GM23338 (cell line): Measurements from ENCODE around the gene MAPK13. TPM values are rescaled to one million over a fixed set of nuclear protein-coding genes. Genes with fewer than 3 reads are reported as not detected.

Source experiments
- ATAC-seq: fragments of 200-7000 bp; cut with Tn5 transposase; 3 replicates; pipeline ENCODE4 v1.9.1; 2020
- DNase-seq: peaks from one replicate; pipeline ENCODE4 v3.0.0-alpha.2; 2015; ENCODE audit warnings: low spot score
- H2AFZ ChIP-seq: fragments of 200-600 bp; sonication (generic); 2 replicates; pipeline ENCODE4 v1.8.0; 2016; ENCODE audit warnings: antibody characterized with exemption, mild to moderate bottlenecking, moderate library complexity
- H3F3A ChIP-seq: fragments of 200-600 bp; sonication (generic); replicated peaks from 2 replicates; pipeline ENCODE4 v1.8.0; 2017; ENCODE audit warnings: antibody characterized with exemption, mixed run types, low read depth
- H3K27ac ChIP-seq: fragments of 200-600 bp; sonication (generic); 2 replicates; pipeline ENCODE4 v1.6.1; 2016; ENCODE audit warnings: low read depth
- H3K27me3 ChIP-seq: fragments of 200-600 bp; sonication (generic); 2 replicates; pipeline ENCODE4 v1.8.0; 2016; ENCODE audit warnings: mild to moderate bottlenecking, mixed run types, moderate library complexity; ENCODE audit not compliant: insufficient read depth
- H3K36me3 ChIP-seq: fragments of 200-600 bp; sonication (generic); 2 replicates; pipeline ENCODE4 v1.8.0; 2016; ENCODE audit warnings: mild to moderate bottlenecking; ENCODE audit not compliant: insufficient read depth
- H3K4me1 ChIP-seq: fragments of 200-600 bp; sonication (generic); 2 replicates; pipeline ENCODE4 v1.8.0; 2016; ENCODE audit warnings: mild to moderate bottlenecking, moderate library complexity; ENCODE audit not compliant: insufficient read depth
- H3K4me2 ChIP-seq: fragments of 200-600 bp; sonication (generic); 2 replicates; pipeline ENCODE4 v1.7.1; 2017; ENCODE audit warnings: mixed run types
- H3K4me3 ChIP-seq: fragments of 200-600 bp; sonication (generic); 2 replicates; pipeline ENCODE4 v1.6.1; 2016; ENCODE audit warnings: mixed run types
- H3K79me2 ChIP-seq: fragments of 200-600 bp; sonication (generic); replicated peaks from 2 replicates; pipeline ENCODE4 v1.8.0; 2017; ENCODE audit warnings: mild to moderate bottlenecking; ENCODE audit not compliant: insufficient read depth
- H3K9me2 ChIP-seq: fragments of 200-600 bp; sonication (generic); 2 replicates; pipeline ENCODE4 v1.8.0; 2017; ENCODE audit not compliant: insufficient read depth
- H4K20me1 ChIP-seq: fragments of 200-600 bp; sonication (generic); replicated peaks from 2 replicates; pipeline ENCODE4 v1.8.0; 2017; ENCODE audit warnings: mild to moderate bottlenecking; ENCODE audit not compliant: insufficient read depth
- H3K27ac Mint-ChIP-seq: 2 replicates; pipeline ENCODE4 v1.8.0; 2020; ENCODE audit warnings: inconsistent platforms, mild to moderate bottlenecking, moderate library complexity, mixed read lengths
- H3K27me3 Mint-ChIP-seq: 3 replicates; pipeline ENCODE4 v1.8.0; 2022; ENCODE audit warnings: low read depth, mild to moderate bottlenecking, moderate library complexity, mixed read lengths, inconsistent platforms; ENCODE audit not compliant: insufficient read depth, poor library complexity
- H3K36me3 Mint-ChIP-seq: 3 replicates; pipeline ENCODE4 v1.8.0; 2021; ENCODE audit warnings: low read depth, mild to moderate bottlenecking, inconsistent platforms, moderate library complexity, mixed read lengths
- H3K4me1 Mint-ChIP-seq: 3 replicates; pipeline ENCODE4 v1.8.0; 2020; ENCODE audit warnings: mild to moderate bottlenecking, inconsistent platforms, mixed read lengths
- H3K4me3 Mint-ChIP-seq: 3 replicates; pipeline ENCODE4 v1.8.0; 2021; ENCODE audit warnings: moderate library complexity, mild to moderate bottlenecking, inconsistent platforms, mixed read lengths
- H3K9me3 Mint-ChIP-seq: 3 replicates; pipeline ENCODE4 v1.8.0; 2020; ENCODE audit warnings: moderate library complexity, mild to moderate bottlenecking, inconsistent platforms, mixed read lengths
- CREB1 ChIP-seq: fragments of 250-450 bp; sonication (Bioruptor Pico); IDR thresholded peaks from 2 replicates; pipeline ENCODE4 v1.5.0; 2020; ENCODE audit warnings: low read depth, mild to moderate bottlenecking, moderate library complexity
- EZH2 ChIP-seq: fragments of 200-600 bp; sonication (generic); IDR thresholded peaks from one replicate; pipeline ENCODE4 v1.8.0; 2017; ENCODE audit warnings: antibody characterized with exemption, mild to moderate bottlenecking, low read depth; ENCODE audit not compliant: unreplicated experiment
- EZH2phosphoT487 ChIP-seq: fragments of 200-600 bp; sonication (generic); IDR thresholded peaks from one replicate; pipeline ENCODE4 v1.8.1; 2018; ENCODE audit warnings: antibody characterized with exemption; ENCODE audit not compliant: unreplicated experiment
- JUNB ChIP-seq: IDR thresholded peaks from one replicate; pipeline ENCODE4 v1.6.1; 2016; ENCODE audit warnings: antibody characterized with exemption; ENCODE audit not compliant: unreplicated experiment
- NANOG ChIP-seq: IDR thresholded peaks from 2 replicates; pipeline ENCODE4 v1.6.1; 2016; ENCODE audit warnings: antibody characterized with exemption, borderline replicate concordance
- POLR2AphosphoS5 ChIP-seq: IDR thresholded peaks from 2 replicates; pipeline ENCODE4 v1.6.1; 2016; ENCODE audit warnings: antibody characterized with exemption, low read depth
- ZNF114 ChIP-seq: fragments of 250-450 bp; sonication (Bioruptor Pico); IDR thresholded peaks from 2 replicates; pipeline ENCODE4 v1.5.0; 2020; ENCODE audit warnings: mild to moderate bottlenecking, moderate library complexity
- polyA plus RNA-seq: library from polyadenylated mRNA; unstranded; fragments of >200 nt; fragmentation: Nextera tagmentation; extraction: Ambion mirVana; gene quantifications from 2 replicates; pipeline ENCODE4 v1.2.1, GENCODE V29; 2016
- total RNA-seq: library from RNA; depleted of rRNA; stranded (reverse); fragments of >200 nt; shearing (Covaris generic); gene quantifications from 2 replicates; pipeline ENCODE4 v1.2.3, GENCODE V29; 2014
- TF ChIP-seq, protein P1 (sequence below): fragments of 250-450 bp; sonication (Bioruptor Pico); IDR thresholded peaks from 2 replicates; pipeline ENCODE4 v1.5.0; 2020; ENCODE audit warnings: mild to moderate bottlenecking, moderate library complexity
- TF ChIP-seq, protein P2 (sequence below): IDR thresholded peaks from one replicate; pipeline ENCODE4 v1.6.1; 2018; ENCODE audit warnings: antibody characterized with exemption; ENCODE audit not compliant: unreplicated experiment
- TF ChIP-seq, protein P3 (sequence below), 2 experiments: fragments of 200-600 bp in 1 of 2; sonication (generic) in 1 of 2; conservative IDR thresholded peaks; 2 replicates each; pipeline versions ENCODE4 v1.5.1 to v1.6.1; 2016 to 2017; ENCODE audit warnings: antibody characterized with exemption in 2 of 2, low read depth in 2 of 2, mild to moderate bottlenecking in 2 of 2, moderate library complexity in 1 of 2

The MAPK13 gene
- total and polyA plus RNA-seq, 2 experiments from 2014 or later: 6.3 to 12.3 TPM

DNA sequence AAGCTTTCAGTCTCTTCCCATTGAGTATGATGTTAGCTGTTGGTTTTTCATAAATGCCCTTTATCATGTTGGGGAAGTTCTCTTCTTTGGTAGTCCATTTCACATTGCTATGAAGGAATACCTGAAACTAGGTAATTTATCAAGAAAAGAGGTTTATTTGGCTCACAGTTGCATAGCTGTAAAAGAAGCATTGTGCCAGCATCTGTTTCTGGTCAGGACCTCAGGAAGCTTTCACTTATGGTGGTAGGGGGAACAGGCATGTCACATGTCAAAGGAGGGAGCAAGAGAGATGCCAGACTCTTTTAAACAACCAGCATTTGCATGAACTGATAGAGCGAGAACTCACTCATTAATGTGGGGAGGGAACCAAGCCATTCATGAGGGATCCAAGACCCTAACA lies 48.0 kb upstream of the MAPK13 start:
- Mint-ChIP-seq H3K9me3 (peaks cover 13% of the 10 kb centered on the region; the same call in 2 of the 3 replicates), H3K36me3 (peaks cover 73% of the 10 kb centered on the region), H3K4me1 (no peaks in the 10 kb centered on the region), H3K27me3 (peaks cover 6% of the 10 kb centered on the region), H3K27ac (no peak overlapping the region), H3K4me3 (no peak overlapping the region)
- no peak for TF ChIP-seq POLR2AphosphoS5
- no peak for TF ChIP-seq EZH2phosphoT487
- TF ChIP-seq CREB1: no peak
- TF ChIP-seq EZH2: no peak
- TF ChIP-seq, protein P1, sequence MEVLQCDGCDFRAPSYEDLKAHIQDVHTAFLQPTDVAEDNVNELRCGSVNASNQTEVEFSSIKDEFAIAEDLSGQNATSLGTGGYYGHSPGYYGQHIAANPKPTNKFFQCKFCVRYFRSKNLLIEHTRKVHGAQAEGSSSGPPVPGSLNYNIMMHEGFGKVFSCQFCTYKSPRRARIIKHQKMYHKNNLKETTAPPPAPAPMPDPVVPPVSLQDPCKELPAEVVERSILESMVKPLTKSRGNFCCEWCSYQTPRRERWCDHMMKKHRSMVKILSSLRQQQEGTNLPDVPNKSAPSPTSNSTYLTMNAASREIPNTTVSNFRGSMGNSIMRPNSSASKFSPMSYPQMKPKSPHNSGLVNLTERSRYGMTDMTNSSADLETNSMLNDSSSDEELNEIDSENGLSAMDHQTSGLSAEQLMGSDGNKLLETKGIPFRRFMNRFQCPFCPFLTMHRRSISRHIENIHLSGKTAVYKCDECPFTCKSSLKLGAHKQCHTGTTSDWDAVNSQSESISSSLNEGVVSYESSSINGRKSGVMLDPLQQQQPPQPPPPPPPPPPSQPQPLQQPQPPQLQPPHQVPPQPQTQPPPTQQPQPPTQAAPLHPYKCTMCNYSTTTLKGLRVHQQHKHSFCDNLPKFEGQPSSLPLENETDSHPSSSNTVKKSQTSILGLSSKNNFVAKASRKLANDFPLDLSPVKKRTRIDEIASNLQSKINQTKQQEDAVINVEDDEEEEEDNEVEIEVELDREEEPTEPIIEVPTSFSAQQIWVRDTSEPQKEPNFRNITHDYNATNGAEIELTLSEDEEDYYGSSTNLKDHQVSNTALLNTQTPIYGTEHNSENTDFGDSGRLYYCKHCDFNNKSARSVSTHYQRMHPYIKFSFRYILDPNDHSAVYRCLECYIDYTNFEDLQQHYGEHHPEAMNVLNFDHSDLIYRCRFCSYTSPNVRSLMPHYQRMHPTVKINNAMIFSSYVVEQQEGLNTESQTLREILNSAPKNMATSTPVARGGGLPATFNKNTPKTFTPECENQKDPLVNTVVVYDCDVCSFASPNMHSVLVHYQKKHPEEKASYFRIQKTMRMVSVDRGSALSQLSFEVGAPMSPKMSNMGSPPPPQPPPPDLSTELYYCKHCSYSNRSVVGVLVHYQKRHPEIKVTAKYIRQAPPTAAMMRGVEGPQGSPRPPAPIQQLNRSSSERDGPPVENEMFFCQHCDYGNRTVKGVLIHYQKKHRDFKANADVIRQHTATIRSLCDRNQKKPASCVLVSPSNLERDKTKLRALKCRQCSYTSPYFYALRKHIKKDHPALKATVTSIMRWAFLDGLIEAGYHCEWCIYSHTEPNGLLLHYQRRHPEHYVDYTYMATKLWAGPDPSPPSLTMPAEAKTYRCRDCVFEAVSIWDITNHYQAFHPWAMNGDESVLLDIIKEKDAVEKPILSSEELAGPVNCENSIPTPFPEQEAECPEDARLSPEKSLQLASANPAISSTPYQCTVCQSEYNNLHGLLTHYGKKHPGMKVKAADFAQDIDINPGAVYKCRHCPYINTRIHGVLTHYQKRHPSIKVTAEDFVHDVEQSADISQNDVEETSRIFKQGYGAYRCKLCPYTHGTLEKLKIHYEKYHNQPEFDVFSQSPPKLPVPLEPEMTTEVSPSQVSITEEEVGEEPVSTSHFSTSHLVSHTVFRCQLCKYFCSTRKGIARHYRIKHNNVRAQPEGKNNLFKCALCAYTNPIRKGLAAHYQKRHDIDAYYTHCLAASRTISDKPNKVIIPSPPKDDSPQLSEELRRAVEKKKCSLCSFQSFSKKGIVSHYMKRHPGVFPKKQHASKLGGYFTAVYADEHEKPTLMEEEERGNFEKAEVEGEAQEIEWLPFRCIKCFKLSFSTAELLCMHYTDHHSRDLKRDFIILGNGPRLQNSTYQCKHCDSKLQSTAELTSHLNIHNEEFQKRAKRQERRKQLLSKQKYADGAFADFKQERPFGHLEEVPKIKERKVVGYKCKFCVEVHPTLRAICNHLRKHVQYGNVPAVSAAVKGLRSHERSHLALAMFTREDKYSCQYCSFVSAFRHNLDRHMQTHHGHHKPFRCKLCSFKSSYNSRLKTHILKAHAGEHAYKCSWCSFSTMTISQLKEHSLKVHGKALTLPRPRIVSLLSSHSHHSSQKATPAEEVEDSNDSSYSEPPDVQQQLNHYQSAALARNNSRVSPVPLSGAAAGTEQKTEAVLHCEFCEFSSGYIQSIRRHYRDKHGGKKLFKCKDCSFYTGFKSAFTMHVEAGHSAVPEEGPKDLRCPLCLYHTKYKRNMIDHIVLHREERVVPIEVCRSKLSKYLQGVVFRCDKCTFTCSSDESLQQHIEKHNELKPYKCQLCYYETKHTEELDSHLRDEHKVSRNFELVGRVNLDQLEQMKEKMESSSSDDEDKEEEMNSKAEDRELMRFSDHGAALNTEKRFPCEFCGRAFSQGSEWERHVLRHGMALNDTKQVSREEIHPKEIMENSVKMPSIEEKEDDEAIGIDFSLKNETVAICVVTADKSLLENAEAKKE: no peak
- no peak for TF ChIP-seq ZNF114 (CRISPR knock-in tag)
- TF ChIP-seq, protein P2, sequence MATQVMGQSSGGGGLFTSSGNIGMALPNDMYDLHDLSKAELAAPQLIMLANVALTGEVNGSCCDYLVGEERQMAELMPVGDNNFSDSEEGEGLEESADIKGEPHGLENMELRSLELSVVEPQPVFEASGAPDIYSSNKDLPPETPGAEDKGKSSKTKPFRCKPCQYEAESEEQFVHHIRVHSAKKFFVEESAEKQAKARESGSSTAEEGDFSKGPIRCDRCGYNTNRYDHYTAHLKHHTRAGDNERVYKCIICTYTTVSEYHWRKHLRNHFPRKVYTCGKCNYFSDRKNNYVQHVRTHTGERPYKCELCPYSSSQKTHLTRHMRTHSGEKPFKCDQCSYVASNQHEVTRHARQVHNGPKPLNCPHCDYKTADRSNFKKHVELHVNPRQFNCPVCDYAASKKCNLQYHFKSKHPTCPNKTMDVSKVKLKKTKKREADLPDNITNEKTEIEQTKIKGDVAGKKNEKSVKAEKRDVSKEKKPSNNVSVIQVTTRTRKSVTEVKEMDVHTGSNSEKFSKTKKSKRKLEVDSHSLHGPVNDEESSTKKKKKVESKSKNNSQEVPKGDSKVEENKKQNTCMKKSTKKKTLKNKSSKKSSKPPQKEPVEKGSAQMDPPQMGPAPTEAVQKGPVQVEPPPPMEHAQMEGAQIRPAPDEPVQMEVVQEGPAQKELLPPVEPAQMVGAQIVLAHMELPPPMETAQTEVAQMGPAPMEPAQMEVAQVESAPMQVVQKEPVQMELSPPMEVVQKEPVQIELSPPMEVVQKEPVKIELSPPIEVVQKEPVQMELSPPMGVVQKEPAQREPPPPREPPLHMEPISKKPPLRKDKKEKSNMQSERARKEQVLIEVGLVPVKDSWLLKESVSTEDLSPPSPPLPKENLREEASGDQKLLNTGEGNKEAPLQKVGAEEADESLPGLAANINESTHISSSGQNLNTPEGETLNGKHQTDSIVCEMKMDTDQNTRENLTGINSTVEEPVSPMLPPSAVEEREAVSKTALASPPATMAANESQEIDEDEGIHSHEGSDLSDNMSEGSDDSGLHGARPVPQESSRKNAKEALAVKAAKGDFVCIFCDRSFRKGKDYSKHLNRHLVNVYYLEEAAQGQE: no peak
- TF ChIP-seq JUNB: no peak
- no peak for TF ChIP-seq NANOG
- TF ChIP-seq, protein P3, sequence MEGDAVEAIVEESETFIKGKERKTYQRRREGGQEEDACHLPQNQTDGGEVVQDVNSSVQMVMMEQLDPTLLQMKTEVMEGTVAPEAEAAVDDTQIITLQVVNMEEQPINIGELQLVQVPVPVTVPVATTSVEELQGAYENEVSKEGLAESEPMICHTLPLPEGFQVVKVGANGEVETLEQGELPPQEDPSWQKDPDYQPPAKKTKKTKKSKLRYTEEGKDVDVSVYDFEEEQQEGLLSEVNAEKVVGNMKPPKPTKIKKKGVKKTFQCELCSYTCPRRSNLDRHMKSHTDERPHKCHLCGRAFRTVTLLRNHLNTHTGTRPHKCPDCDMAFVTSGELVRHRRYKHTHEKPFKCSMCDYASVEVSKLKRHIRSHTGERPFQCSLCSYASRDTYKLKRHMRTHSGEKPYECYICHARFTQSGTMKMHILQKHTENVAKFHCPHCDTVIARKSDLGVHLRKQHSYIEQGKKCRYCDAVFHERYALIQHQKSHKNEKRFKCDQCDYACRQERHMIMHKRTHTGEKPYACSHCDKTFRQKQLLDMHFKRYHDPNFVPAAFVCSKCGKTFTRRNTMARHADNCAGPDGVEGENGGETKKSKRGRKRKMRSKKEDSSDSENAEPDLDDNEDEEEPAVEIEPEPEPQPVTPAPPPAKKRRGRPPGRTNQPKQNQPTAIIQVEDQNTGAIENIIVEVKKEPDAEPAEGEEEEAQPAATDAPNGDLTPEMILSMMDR (conservative IDR thresholded peaks at IDR 0.05; ENCODE audit: low read depth in 2 of 2): no peak
- H3F3A ChIP-seq: no peaks in the 10 kb centered on the region
- H3K4me2 ChIP-seq: no peak overlapping the region
- H2AFZ ChIP-seq: no peak overlapping the region
- H3K4me1 ChIP-seq: no peaks in the 10 kb centered on the region
- H3K27me3 ChIP-seq: no peaks in the 10 kb centered on the region
- H3K79me2 ChIP-seq: no peaks in the 10 kb centered on the region
- peaks cover 5% of the 10 kb centered on the region for H3K36me3 ChIP-seq
- no peak overlapping the region for H3K4me3 ChIP-seq
- H4K20me1 ChIP-seq: no peaks in the 10 kb centered on the region
- DNase-seq (no peak), ATAC-seq (no peak)
- no peak overlapping the region for H3K27ac ChIP-seq
- no peaks in the 10 kb centered on the region for H3K9me2 ChIP-seq
